H1 (cell line): Measurements from ENCODE around the gene CROCC. TPM values are rescaled to one million over a fixed set of nuclear protein-coding genes. Genes with fewer than 3 reads are reported as not detected.

Experiments
- CTCF ChIA-PET: fragments of 300-600 bp; sonication (Branson Sonifier 250); formaldehyde crosslinking; loops from one replicate; lab custom pipeline; 2021; ENCODE audit not compliant: partially characterized antibody; lab: Charles Lee
- POLR2A ChIA-PET: fragments of 300-600 bp; sonication (Branson Sonifier 250); formaldehyde crosslinking; loops from one replicate; lab custom pipeline; 2021; ENCODE audit warnings: inconsistent platforms; ENCODE audit not compliant: partially characterized antibody; lab: Charles Lee
- DNase-seq, 2 experiments: peaks; one replicate each; pipeline versions ENCODE4 v3.0.0 to v3.0.0-alpha.2; 2010 to 2022; ENCODE audit warnings: low spot score in 2 of 2, low read depth in 1 of 2, mixed read lengths in 1 of 2
- FAIRE-seq: peaks from 2 replicates; lab custom pipeline; 2011; peaks lifted over from hg19 to GRCh38; lab: Jason Lieb, UNC
- H2AFZ ChIP-seq: 2 replicates; pipeline ENCODE4 v1.8.1; 2012; ENCODE audit warnings: low read length, inconsistent platforms
- H2AK5ac ChIP-seq: 2 replicates; pipeline ENCODE4 v1.6.1; 2013; ENCODE audit warnings: low read depth, low read length
- H2BK120ac ChIP-seq: replicated peaks from 2 replicates; pipeline ENCODE3; 2013; ENCODE audit warnings: low read depth, low read length, inconsistent platforms
- H2BK12ac ChIP-seq: 2 replicates; pipeline ENCODE4 v1.6.1; 2013; ENCODE audit warnings: low read depth, low read length
- H2BK15ac ChIP-seq: 2 replicates; pipeline ENCODE4 v1.6.1; 2013; ENCODE audit warnings: low read length
- H2BK20ac ChIP-seq: 2 replicates; pipeline ENCODE4 v1.6.1; 2013; ENCODE audit warnings: low read length
- H2BK5ac ChIP-seq: 2 replicates; pipeline ENCODE4 v1.6.1; 2013; ENCODE audit warnings: low read depth, low read length
- H3K14ac ChIP-seq: 2 replicates; pipeline ENCODE4 v1.6.1; 2013; ENCODE audit warnings: inconsistent platforms; ENCODE audit not compliant: insufficient read length
- H3K18ac ChIP-seq: 2 replicates; pipeline ENCODE4 v1.6.1; 2013; ENCODE audit warnings: low read length; ENCODE audit errors: extremely low read depth
- H3K23ac ChIP-seq: 2 replicates; pipeline ENCODE4 v1.6.1; 2013; ENCODE audit warnings: inconsistent platforms; ENCODE audit not compliant: insufficient read length
- H3K23me2 ChIP-seq: 2 replicates; pipeline ENCODE4 v1.6.1; 2013; ENCODE audit warnings: low read depth, low read length
- H3K27ac ChIP-seq: 2 replicates; pipeline ENCODE4 v1.6.1; 2011; ENCODE audit warnings: low read depth, low read length, inconsistent platforms
- H3K27me3 ChIP-seq, 4 experiments: replicated peaks in 1 of 4; 1 replicate in 1 of 4; 2 replicates in 3 of 4; pipeline versions ENCODE4 v1.6.1 to v1.8.1; 2011 to 2013; ENCODE audit warnings: low read length in 3 of 4, mild to moderate bottlenecking in 3 of 4, inconsistent platforms in 2 of 4, mixed read lengths in 2 of 4, moderate library complexity in 1 of 4; ENCODE audit not compliant: control insufficient read depth in 3 of 4, insufficient read depth in 3 of 4; ENCODE audit errors: extremely low read depth in 1 of 4
- H3K36me3 ChIP-seq, 4 experiments: 2 replicates each; pipeline versions ENCODE4 v1.6.1 to v1.8.1; 2011 to 2013; ENCODE audit warnings: mild to moderate bottlenecking in 4 of 4, low read length in 3 of 4, moderate library complexity in 2 of 4, control low read depth in 1 of 4, inconsistent platforms in 1 of 4; ENCODE audit not compliant: insufficient read depth in 4 of 4, control insufficient read depth in 2 of 4
- H3K4ac ChIP-seq: replicated peaks from 2 replicates; pipeline ENCODE3; 2013; ENCODE audit warnings: low read length, low read depth, mixed read lengths, inconsistent platforms; ENCODE audit not compliant: insufficient read length
- H3K4me1 ChIP-seq, 4 experiments: replicated peaks in 1 of 4; 1 replicate in 1 of 4; 2 replicates in 3 of 4; pipeline versions ENCODE4 v1.6.1 to v1.8.1; 2011 to 2013; ENCODE audit warnings: low read length in 3 of 4, inconsistent platforms in 2 of 4, mixed read lengths in 1 of 4; ENCODE audit not compliant: insufficient read depth in 4 of 4, control insufficient read depth in 3 of 4
- H3K4me2 ChIP-seq, 2 experiments: 2 replicates each; pipeline versions ENCODE4 v1.6.1 to v1.8.1; 2011 to 2013; ENCODE audit warnings: low read depth in 2 of 2, low read length in 2 of 2, control low read depth in 1 of 2, inconsistent platforms in 1 of 2, mild to moderate bottlenecking in 1 of 2; ENCODE audit not compliant: insufficient read depth in 1 of 2
- H3K4me3 ChIP-seq, 4 experiments: fragments of 200-600, 300-600 bp in 1 of 4; sonication (generic), shearing (Covaris generic), sonication (Bioruptor Twin) in 1 of 4; 2 replicates each; pipeline versions ENCODE4 v1.5.1 to v1.8.1; 2011 to 2016; ENCODE audit warnings: low read length in 4 of 4, low read depth in 3 of 4, control low read depth in 2 of 4, inconsistent platforms in 2 of 4, mild to moderate bottlenecking in 2 of 4, mixed read lengths in 1 of 4, moderate library complexity in 1 of 4; ENCODE audit not compliant: insufficient read depth in 2 of 4; ENCODE audit errors: extremely low read depth in 1 of 4
- H3K56ac ChIP-seq: replicated peaks from 2 replicates; pipeline ENCODE3; 2013; ENCODE audit warnings: low read depth, mild to moderate bottlenecking, mixed read lengths, low read length, inconsistent platforms; ENCODE audit not compliant: insufficient read length
- H3K79me1 ChIP-seq: 2 replicates; pipeline ENCODE4 v1.6.1; 2013; ENCODE audit warnings: low read depth, low read length, control low read depth
- H3K79me2 ChIP-seq, 2 experiments: 2 replicates each; pipeline versions ENCODE4 v1.6.1 to v1.8.1; 2012 to 2013; ENCODE audit warnings: low read length in 2 of 2, mild to moderate bottlenecking in 2 of 2, inconsistent platforms in 1 of 2; ENCODE audit not compliant: insufficient read depth in 2 of 2, control insufficient read depth in 1 of 2
- H3K9ac ChIP-seq, 4 experiments: replicated peaks in 1 of 4; 1 replicate in 1 of 4; 2 replicates in 3 of 4; pipeline versions ENCODE4 v1.6.1 to v1.8.1; 2011 to 2013; ENCODE audit warnings: low read depth in 3 of 4, low read length in 3 of 4, control low read depth in 2 of 4, mild to moderate bottlenecking in 2 of 4, moderate library complexity in 2 of 4, inconsistent platforms in 1 of 4; ENCODE audit errors: extremely low read depth in 1 of 4
- H3K9me3 ChIP-seq, 2 experiments: 2 replicates each; pipeline versions ENCODE4 v1.6.1 to v1.8.1; 2012 to 2013; ENCODE audit warnings: mild to moderate bottlenecking in 2 of 2, moderate library complexity in 2 of 2, control low read depth in 1 of 2, inconsistent platforms in 1 of 2, low read depth in 1 of 2, low read length in 1 of 2, mixed read lengths in 1 of 2; ENCODE audit not compliant: insufficient read depth in 2 of 2
- H4K20me1 ChIP-seq, 2 experiments: replicated peaks in 1 of 2; 2 replicates each; pipeline versions ENCODE3 to v1.8.1; 2011 to 2013; ENCODE audit warnings: inconsistent platforms in 2 of 2, low read length in 2 of 2, mild to moderate bottlenecking in 1 of 2; ENCODE audit not compliant: insufficient read depth in 2 of 2, control insufficient read depth in 1 of 2
- H4K5ac ChIP-seq: 2 replicates; pipeline ENCODE4 v1.6.1; 2013; ENCODE audit warnings: low read length, low read depth, mixed read lengths, inconsistent platforms; ENCODE audit not compliant: insufficient read length
- H4K8ac ChIP-seq: 2 replicates; pipeline ENCODE4 v1.8.0; 2013; ENCODE audit warnings: mild to moderate bottlenecking, moderate library complexity, low read length, inconsistent platforms; ENCODE audit not compliant: insufficient read depth; ENCODE audit errors: extremely low read depth
- H4K91ac ChIP-seq: replicated peaks from 2 replicates; pipeline ENCODE3; 2013; ENCODE audit warnings: low read length, mixed read lengths, inconsistent platforms; ENCODE audit not compliant: insufficient read length
- CBX5 ChIP-seq: fragments of 300-800, 300-1000 bp; sonication (generic); IDR thresholded peaks from 2 replicates; pipeline ENCODE4 v1.7.1; 2016; ENCODE audit warnings: antibody characterized with exemption, low read length, low read depth
- WGBS, 2 experiments: shearing (Covaris generic) in 1 of 2; methylation state at CpG; one replicate each; pipeline versions ENCODE4 v1.1.6 to v1.1.7; 2013 to 2015; ENCODE audit warnings: low lambda C conversion rate in 2 of 2, mixed read lengths in 2 of 2, inconsistent platforms in 1 of 2, low coverage in 1 of 2, missing lambda C conversion rate in 1 of 2; ENCODE audit not compliant: insufficient replicate concordance in 2 of 2, insufficient coverage in 1 of 2, insufficient read length in 1 of 2; ENCODE audit errors: extremely low coverage in 1 of 2, missing lambda C conversion rate in 1 of 2; 5-methylcytosine and 5-hydroxymethylcytosine counted together
- polyA plus RNA-seq, 7 experiments: library from polyadenylated mRNA; depleted of rRNA in 3 of 7; stranded (reverse) in 5 of 7; unstranded in 2 of 7; fragments of >200 nt in 5 of 7; fragments of 200-250 nt in 2 of 7; gene quantifications; 1 replicate in 5 of 7; 2 replicates in 1 of 7; 4 replicates in 1 of 7; pipeline versions ENCODE4 v1.2.1 to v1.2.3, GENCODE V29; 2011 to 2013; ENCODE audit warnings: missing spikeins in 2 of 7, mixed read lengths in 2 of 7
- total RNA-seq: library from RNA; stranded (reverse); fragmentation: NEBNext Ultra II Directional; extraction: Animal tissue kit (Norgen Biotek cat#: 25700); gene quantifications from 2 replicates; pipeline ENCODE4 v1.2.1, GENCODE V29; 2021

The CROCC gene
- total and polyA plus RNA-seq, 2 of the 8 experiments (the other 6 are each of a cell fraction or from before 2014, with no cell fraction given) = 12.1 to 39.5 TPM

DNA sequence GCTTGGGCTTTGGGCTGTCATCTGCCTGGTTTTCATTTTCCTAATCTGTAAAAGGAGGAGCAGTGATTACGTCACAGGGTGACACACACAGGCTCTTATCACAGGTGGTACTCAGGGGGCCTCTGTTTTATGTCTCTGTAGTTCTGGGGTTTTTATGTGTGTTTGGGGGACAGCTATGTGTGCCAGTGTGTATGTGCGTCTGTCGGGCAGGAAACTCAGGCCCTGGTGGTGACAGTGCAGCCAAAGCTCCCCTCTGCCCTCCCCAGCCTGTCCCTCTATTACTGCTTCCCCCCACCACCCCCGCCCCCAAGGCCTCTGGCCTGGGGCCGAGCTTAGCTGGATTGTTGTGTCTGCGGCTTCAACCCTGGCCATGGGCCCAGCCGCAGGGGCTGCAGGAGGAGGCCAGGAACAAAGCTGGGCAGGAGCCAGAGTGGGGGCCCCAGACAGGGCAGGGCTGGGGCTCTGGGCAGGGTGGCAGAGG is 45.4 kb downstream of the CROCC start:
- no peak overlapping the region for H2BK120ac ChIP-seq
- peaks cover 3% of the 10 kb centered on the region; the same call in 1 of the 2 replicates for H3K23me2 ChIP-seq
- H3K9ac ChIP-seq = no peak overlapping the region
- no peak overlapping the region for H3K18ac ChIP-seq
- H3K4me3 ChIP-seq = no peak overlapping the region
- WGBS, 2 experiments = 75% methylated on average over 4 of the region's 7 CpGs; no CpG with 5 or more reads in 1 of the 2 experiments
- H2AK5ac ChIP-seq = no peak overlapping the region
- ChIA-PET CTCF (interaction anchor here (0.8 to 14.3 kb wide), 8 partner anchors 8 to 346 kb away, joined by 3 to 267 read pairs (median 8); partner anchors contain the start of gene MFAP2), POLR2A (interaction anchor here (1.3 to 9.5 kb wide), 4 partner anchors 8 to 53 kb away, joined by 3 to 92 read pairs (median 4); partner anchors contain the start of gene MFAP2)
- peaks cover 3 to 35% (median 16%) of the 10 kb centered on the region in 4 experiments; a peak in 6 of 8 replicates for H3K36me3 ChIP-seq
- H3K79me2 ChIP-seq = no peaks in the 10 kb centered on the region
- H4K5ac ChIP-seq = no peak overlapping the region
- H3K56ac ChIP-seq = no peak overlapping the region
- H4K91ac ChIP-seq = no peak overlapping the region
- H2BK12ac ChIP-seq = no peak overlapping the region
- H3K4ac ChIP-seq = no peak overlapping the region
- H4K20me1 ChIP-seq = peaks cover 8 to 11% of the 10 kb centered on the region in 2 experiments
- TF ChIP-seq CBX5 = no peak
- no peak overlapping the region for H4K8ac ChIP-seq
- H3K27ac ChIP-seq = no peak overlapping the region
- no peak overlapping the region for H3K14ac ChIP-seq
- DNase-seq = no peak
- peaks cover 0 to 10% (median 6%) of the 10 kb centered on the region in 4 experiments; a peak in 6 of 7 replicates for H3K4me1 ChIP-seq
- no peaks in the 10 kb centered on the region for H3K9me3 ChIP-seq
- no peaks in the 10 kb centered on the region for H3K27me3 ChIP-seq
- no peak overlapping the region for H3K4me2 ChIP-seq
- H2BK15ac ChIP-seq = no peak overlapping the region
- H2BK20ac ChIP-seq = no peak overlapping the region
- H2BK5ac ChIP-seq = no peak overlapping the region
- no peak overlapping the region for H3K23ac ChIP-seq
- H3K79me1 ChIP-seq = no peaks in the 10 kb centered on the region
- H2AFZ ChIP-seq = no peak overlapping the region
- FAIRE-seq = no peak
